ENCODE results near the gene DDX11. TPM values are rescaled to one million over a fixed set of nuclear protein-coding genes. Genes with fewer than 3 reads are reported as not detected.

The DDX11 gene
- total RNA-seq: 3.3 and 12.3 TPM in 2 replicates

DNA sequence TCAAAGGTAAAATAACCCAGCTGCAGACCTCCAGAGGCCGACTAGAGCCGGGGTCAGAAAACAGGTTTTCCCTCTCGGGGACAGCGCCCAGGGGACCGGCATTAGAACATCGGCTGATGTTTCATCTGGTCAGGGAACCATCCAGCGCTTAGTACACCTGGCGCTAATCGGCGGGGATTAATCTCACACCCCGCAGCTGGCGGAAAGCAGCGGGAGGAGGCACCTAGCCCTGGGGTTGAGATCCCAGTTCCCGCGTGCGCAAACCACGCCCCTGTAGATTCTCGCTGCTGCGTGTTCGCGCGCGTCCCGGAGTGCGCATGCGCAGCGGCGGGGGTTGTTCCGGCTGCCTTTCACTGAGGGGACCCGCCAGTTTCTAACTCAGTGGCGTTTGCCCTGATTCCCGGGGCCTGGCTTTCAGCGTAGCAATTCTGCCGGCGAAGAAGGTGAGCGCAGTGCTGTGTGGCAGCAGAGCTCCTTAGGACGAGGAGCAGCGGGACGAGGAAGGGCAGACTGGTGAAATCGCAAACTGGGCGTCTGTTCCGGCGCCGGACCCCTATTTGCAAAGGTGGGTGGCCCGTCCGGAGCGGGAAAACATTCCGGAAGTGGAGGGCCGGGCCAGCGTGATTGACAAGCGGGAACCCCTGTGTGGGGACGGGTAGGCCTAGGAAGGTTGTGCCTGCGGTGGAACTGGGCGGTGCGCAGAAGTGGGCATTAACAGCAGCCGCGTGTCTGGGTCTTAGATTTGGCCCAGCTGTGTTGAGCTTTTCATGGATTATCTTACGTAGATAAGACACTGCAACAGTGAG is at the start of gene DDX11:
TSS of gene DDX11 (plus strand) at position 334 of the 806 bp plus-strand sequence. CDS start 4,534 bp downstream, outside the sequence.

Small RNAs within 50 kb of the gene (small RNA-seq; reads per million reads assigned to genes)
- not detected for gene RF00072

Other genes starting within 250 kb of the DDX11 start
- gene TSPAN11, start 147.1 kb upstream of the DDX11 start, total RNA-seq: 0.36 and 1.3 TPM in 2 replicates

Measured in hair follicle dermal papilla cell (primary cell).